Kidney epithelial cell (primary cell): ENCODE results near the gene AKAP13. TPM values are rescaled to one million over a fixed set of nuclear protein-coding genes. Genes with fewer than 3 reads are reported as not detected.

Experiments
- DNase-seq: peaks from one replicate; pipeline ENCODE4 v3.0.0-alpha.2; 2010; ENCODE audit warnings: low read depth
- H3K27me3 ChIP-seq: 2 replicates; pipeline ENCODE4 v1.6.0; 2011; ENCODE audit warnings: low read length; ENCODE audit not compliant: control insufficient read depth, insufficient read depth
- H3K36me3 ChIP-seq: 2 replicates; pipeline ENCODE4 v1.5.1; 2011; ENCODE audit warnings: low read length; ENCODE audit not compliant: control insufficient read depth, insufficient read depth
- H3K4me3 ChIP-seq: 2 replicates; pipeline ENCODE4 v1.5.1; 2011; ENCODE audit warnings: low read depth, mild to moderate bottlenecking, control low read depth, low read length
- CTCF ChIP-seq: IDR thresholded peaks from 2 replicates; pipeline ENCODE4 v1.5.1; 2011; ENCODE audit warnings: mild to moderate bottlenecking, moderate library complexity, low read length, control low read depth, inconsistent platforms; ENCODE audit not compliant: insufficient read depth, poor library complexity, severe bottlenecking
- total RNA-seq: library from RNA; depleted of rRNA; stranded (reverse); fragments of >200 nt; gene quantifications from 2 replicates; pipeline ENCODE4 v1.2.3, GENCODE V29; 2015

Gene AKAP13
- total RNA-seq, 1 donor from 2014 or later = 54.0 TPM

- no peak overlapping the region for H3K4me3 ChIP-seq
- H3K27me3 ChIP-seq = no peaks in the 10 kb centered on the region
- no peak for TF ChIP-seq CTCF
- DNase-seq = no peak
- H3K36me3 ChIP-seq = no peaks in the 10 kb centered on the region
Measured at GRCh38 chr15:85782064-85782463, 401.7 kb downstream of the AKAP13 start.

GRCh38 chr15:85785887-85786780 is 405.7 kb downstream of the AKAP13 start:
- Histone ChIP-seq H3K36me3 (no peaks in the 10 kb centered on the region), H3K27me3 (no peaks in the 10 kb centered on the region), H3K4me3 (no peak overlapping the region)
- TF ChIP-seq CTCF = no peak
- no peak for DNase-seq

GRCh38 chr15:85786781-85787114 is 406.3 kb downstream of the AKAP13 start:
- Histone ChIP-seq H3K4me3 (no peak overlapping the region), H3K36me3 (no peaks in the 10 kb centered on the region), H3K27me3 (no peaks in the 10 kb centered on the region)
- no peak for TF ChIP-seq CTCF
- no peak for DNase-seq

- no peaks in the 10 kb centered on the region for H3K27me3 ChIP-seq
- H3K36me3 ChIP-seq = no peaks in the 10 kb centered on the region
- H3K4me3 ChIP-seq = no peak overlapping the region
- TF ChIP-seq CTCF = no peak
- DNase-seq = no peak
Measured at GRCh38 chr15:85788771-85789495, 408.5 kb downstream of the AKAP13 start.

GRCh38 chr15:85789496-85789875 is 409.1 kb downstream of the AKAP13 start:
- Histone ChIP-seq H3K36me3 (no peaks in the 10 kb centered on the region), H3K27me3 (no peaks in the 10 kb centered on the region), H3K4me3 (no peak overlapping the region)
- DNase-seq = no peak
- TF ChIP-seq CTCF = no peak
